PC-3 (cell line): Measurements from ENCODE around the gene DLL3. TPM values are rescaled to one million over a fixed set of nuclear protein-coding genes. Genes with fewer than 3 reads are reported as not detected.

ENCODE experiments used
- ATAC-seq: fragments of 200-7000 bp; cut with Tn5 transposase; 2 replicates; pipeline ENCODE4 v1.9.1; 2020; ENCODE audit warnings: mild to moderate bottlenecking, moderate library complexity
- BruUV-seq: library from RNA; stranded (reverse); fragments of 400-500 nt; replicated peaks from 2 replicates; lab custom pipeline; 2021; lab: Mats Ljungman, UMichigan
- CTCF ChIA-PET: fragments of 300-600 bp; sonication (Branson Sonifier 250); formaldehyde crosslinking; loops from one replicate; lab custom pipeline; 2022; ENCODE audit warnings: antibody characterized with exemption; lab: Charles Lee
- POLR2A ChIA-PET: fragments of 300-600 bp; sonication (Branson Sonifier 250); formaldehyde crosslinking; loops from one replicate; lab custom pipeline; 2022; ENCODE audit warnings: antibody characterized with exemption; ENCODE audit not compliant: unreplicated experiment; lab: Charles Lee
- DNase-seq: peaks from one replicate; pipeline ENCODE4 v3.0.0-alpha.2; 2015
- H2AFZ ChIP-seq: fragments of 300-600 bp; sonication (generic); 2 replicates; pipeline ENCODE4 v1.6.0; 2016; ENCODE audit warnings: antibody characterized with exemption, low read length
- H3F3A ChIP-seq: fragments of 300-600 bp; sonication (generic); one replicate; pipeline ENCODE4 v1.6.0; 2017; ENCODE audit warnings: antibody characterized with exemption, low read length, control low read depth, mild to moderate bottlenecking; ENCODE audit not compliant: unreplicated experiment
- H3K27ac ChIP-seq: fragments of 300-600 bp; sonication (generic); 2 replicates; pipeline ENCODE4 v1.5.1; 2016; ENCODE audit warnings: mild to moderate bottlenecking, low read length
- H3K27me3 ChIP-seq: fragments of 300-600 bp; sonication (generic); 2 replicates; pipeline ENCODE4 v1.6.1; 2016; ENCODE audit warnings: low read length, mixed read lengths
- H3K36me3 ChIP-seq: fragments of 300-600 bp; sonication (generic); 2 replicates; pipeline ENCODE4 v1.6.1; 2016; ENCODE audit warnings: low read depth, mixed run types, low read length, mixed read lengths
- H3K4me1 ChIP-seq: fragments of 300-600 bp; sonication (generic); 2 replicates; pipeline ENCODE4 v1.5.1; 2016; ENCODE audit warnings: low read length; ENCODE audit not compliant: insufficient read depth
- H3K4me2 ChIP-seq: fragments of 300-600 bp; sonication (generic); 2 replicates; pipeline ENCODE4 v1.6.0; 2016; ENCODE audit warnings: low read length
- H3K4me3 ChIP-seq: fragments of 300-600 bp; sonication (generic); 2 replicates; pipeline ENCODE4 v1.5.1; 2016; ENCODE audit warnings: mild to moderate bottlenecking, low read length, mixed read lengths
- H3K79me2 ChIP-seq: fragments of 300-600 bp; sonication (generic); 2 replicates; pipeline ENCODE4 v1.6.1; 2017; ENCODE audit warnings: low read length, mixed read lengths
- H3K9ac ChIP-seq: fragments of 300-600 bp; sonication (generic); 2 replicates; pipeline ENCODE4 v1.6.0; 2016; ENCODE audit warnings: mild to moderate bottlenecking, low read length
- H3K9me2 ChIP-seq: fragments of 300-600 bp; sonication (generic); replicated peaks from 2 replicates; pipeline ENCODE4 v1.6.1; 2016; ENCODE audit warnings: mixed run types, low read length, mixed read lengths
- H3K9me3 ChIP-seq: fragments of 300-600 bp; sonication (generic); 2 replicates; pipeline ENCODE4 v1.6.1; 2016; ENCODE audit warnings: low read length, mixed read lengths
- H4K20me1 ChIP-seq: fragments of 300-600 bp; sonication (generic); 2 replicates; pipeline ENCODE4 v1.6.1; 2016; ENCODE audit warnings: low read length, mixed read lengths
- CTCF ChIP-seq: fragments of 300-600 bp; sonication (generic); conservative IDR thresholded peaks from 2 replicates; pipeline ENCODE4 v1.5.1; 2017; ENCODE audit warnings: antibody characterized with exemption, low read depth, mild to moderate bottlenecking, low read length
- EZH2 ChIP-seq: fragments of 300-600 bp; sonication (generic); IDR thresholded peaks from one replicate; pipeline ENCODE4 v1.6.1; 2017; ENCODE audit warnings: antibody characterized with exemption, mild to moderate bottlenecking, low read length; ENCODE audit not compliant: unreplicated experiment
- EZH2phosphoT487 ChIP-seq: fragments of 300-600 bp; sonication (generic); IDR thresholded peaks from 2 replicates; pipeline ENCODE4 v1.6.1; 2018; ENCODE audit warnings: mild to moderate bottlenecking, antibody characterized with exemption, low read length, borderline replicate concordance
- intact Hi-C: fragments of 100-400 bp; cut with micrococcal nuclease; formaldehyde crosslinking; loops from 2 replicates; pipeline ENCODE4 v1.9.0; 2023
- total RNA-seq: library from RNA; depleted of rRNA; stranded (reverse); fragments of >200 nt; gene quantifications from 2 replicates; pipeline ENCODE4 v1.2.3, GENCODE V29; 2014

DLL3 gene
- total RNA-seq, 1 experiment from 2014 or later = 7.2 TPM

GRCh38 chr19:39483141-39483540 lies 15.6 kb upstream of the DLL3 start:
- ATAC-seq = no peak
- H3K27ac ChIP-seq = no peak overlapping the region
- H3K4me1 ChIP-seq = peaks cover 7% of the 10 kb centered on the region
- H2AFZ ChIP-seq = no peak overlapping the region
- H3K27me3 ChIP-seq = no peaks in the 10 kb centered on the region
- TF ChIP-seq EZH2 (no peak), CTCF (no peak), EZH2phosphoT487 (no peak)
- H3K9ac ChIP-seq = no peak overlapping the region
- ChIA-PET POLR2A (no interaction called here), CTCF (no interaction called here)
- H3F3A ChIP-seq = no peaks in the 10 kb centered on the region
- no peak overlapping the region for H3K4me2 ChIP-seq
- H3K9me2 ChIP-seq = no peaks in the 10 kb centered on the region
- peaks cover 25% of the 10 kb centered on the region for H3K79me2 ChIP-seq
- H4K20me1 ChIP-seq = no peaks in the 10 kb centered on the region
- BruUV-seq = no TSS peak
- H3K36me3 ChIP-seq = peaks cover 11% of the 10 kb centered on the region; the same call in 1 of the 2 replicates
- H3K4me3 ChIP-seq = no peak overlapping the region
- no peaks in the 10 kb centered on the region for H3K9me3 ChIP-seq
- no peak for DNase-seq
- intact Hi-C loops = no loop called here

GRCh38 chr19:39489756-39490155 lies 9.0 kb upstream of the DLL3 start:
- Histone ChIP-seq H3F3A (no peaks in the 10 kb centered on the region), H3K9me3 (no peaks in the 10 kb centered on the region), H3K9me2 (no peaks in the 10 kb centered on the region), H3K4me2 (no peak overlapping the region), H3K9ac (no peak overlapping the region), H3K4me3 (no peak overlapping the region), H3K36me3 (peaks cover 11% of the 10 kb centered on the region; the same call in 1 of the 2 replicates), H3K27me3 (no peaks in the 10 kb centered on the region), H2AFZ (no peak overlapping the region), H3K79me2 (no peaks in the 10 kb centered on the region), H3K27ac (no peak overlapping the region), H3K4me1 (0 out of 2 replicates have a peak, but pooled peaks cover 5% of the 10 kb centered on the region), H4K20me1 (no peaks in the 10 kb centered on the region)
- ChIA-PET CTCF (interaction anchor here (0.6 kb wide), 1 partner anchor 15 kb away, joined by 3 read pairs; no protein-coding TSS in a partner anchor), POLR2A (no interaction called here)
- DNase-seq (no peak), ATAC-seq (no peak)
- no TSS peak for BruUV-seq
- intact Hi-C loops = no loop called here
- TF ChIP-seq EZH2phosphoT487 (no peak), EZH2 (no peak), CTCF (no peak)

- Histone ChIP-seq H3K4me2 (no peak overlapping the region), H3K4me3 (no peak overlapping the region), H3K9me3 (no peaks in the 10 kb centered on the region), H3K9me2 (no peaks in the 10 kb centered on the region), H3K79me2 (no peaks in the 10 kb centered on the region), H3K9ac (no peak overlapping the region), H3K27ac (no peak overlapping the region), H3F3A (no peaks in the 10 kb centered on the region), H3K36me3 (peaks cover 5% of the 10 kb centered on the region; the same call in 1 of the 2 replicates), H3K4me1 (0 out of 2 replicates have a peak, but pooled peaks cover 5% of the 10 kb centered on the region), H2AFZ (no peak overlapping the region), H3K27me3 (no peaks in the 10 kb centered on the region), H4K20me1 (no peaks in the 10 kb centered on the region)
- TF ChIP-seq EZH2phosphoT487 (no peak), CTCF (no peak), EZH2 (no peak)
- BruUV-seq = no TSS peak
- ATAC-seq = no peak
- intact Hi-C loops = no loop called here
- CTCF ChIA-PET = no interaction called here
- POLR2A ChIA-PET = no interaction called here
- DNase-seq = no peak
Measured at GRCh38 chr19:39492225-39492624, 6.5 kb upstream of the DLL3 start.
